Activated T-helper 9 cell treated with anti-CD3 and anti-CD28 coated beads, Interleukin-2, amount 50 U/mL, for 16 hours (primary cell): ENCODE data around the gene FMO3.

ENCODE experiments used
- DNase-seq: peaks from one replicate; pipeline ENCODE4 v3.0.0-alpha.2; 2020; ENCODE audit warnings: low read depth

FMO3 gene

GRCh38 chr1:171159148-171159547 is 68.4 kb downstream of the FMO3 start:
- DNase-seq: no peak

- no peak for DNase-seq
Observed at GRCh38 chr1:171160211-171160610, 69.5 kb downstream of the FMO3 start.

- DNase-seq: no peak
Observed at GRCh38 chr1:171160639-171161354, 70.1 kb downstream of the FMO3 start.

- no peak for DNase-seq
Observed at GRCh38 chr1:171161431-171161830, 70.7 kb downstream of the FMO3 start.

GRCh38 chr1:171166361-171166760 is 75.7 kb downstream of the FMO3 start:
- no peak for DNase-seq
